HG02943 (cell line): ENCODE results near the gene SPATS2.

Experiments used
- ATAC-seq: cut with Tn5 transposase; IDR thresholded peaks from one replicate; pipeline ENCODE4 v1.9.1; 2021; ENCODE audit warnings: mild to moderate bottlenecking, low read depth, moderate library complexity; ENCODE audit not compliant: unreplicated experiment

SPATS2 gene

DNA sequence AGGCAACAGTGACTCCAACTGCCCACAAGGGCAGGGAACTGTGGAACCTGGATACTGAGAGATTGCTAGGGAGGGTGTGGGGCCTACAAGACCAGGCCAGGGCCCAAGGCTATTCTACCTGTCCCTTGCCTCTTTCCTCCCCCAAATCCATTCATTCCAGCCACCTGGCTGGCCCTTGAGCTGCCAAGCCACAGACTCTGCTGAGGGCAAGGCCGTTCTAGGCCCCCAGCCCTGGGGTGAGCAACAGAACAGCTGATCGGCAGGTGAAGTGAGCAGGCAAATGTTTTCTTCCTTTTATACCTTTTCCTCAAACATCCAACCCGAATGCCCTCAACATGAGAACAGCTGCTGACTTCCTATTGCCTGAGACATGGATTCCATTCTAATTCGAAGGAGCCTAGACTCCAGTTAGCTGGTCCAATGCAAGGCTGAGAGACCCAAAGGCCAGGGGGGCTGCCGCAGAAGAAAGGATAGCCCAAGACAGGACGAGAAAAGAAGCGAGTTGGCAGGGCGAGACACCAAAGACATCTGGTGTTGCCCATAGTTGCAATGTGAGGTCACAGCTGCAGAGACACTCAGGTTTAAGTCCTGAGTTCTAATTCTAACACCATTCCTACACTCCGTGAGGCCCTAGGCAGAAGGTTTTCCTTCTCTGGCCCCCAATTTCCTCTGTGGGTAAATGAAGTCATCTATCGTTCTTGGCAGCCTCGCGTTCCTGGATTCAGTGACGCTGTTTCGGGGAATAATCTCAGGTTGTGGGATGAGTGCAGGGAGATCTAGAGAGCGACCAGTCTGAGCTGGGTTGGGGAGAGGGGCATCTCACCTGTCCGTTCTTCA is 31.9 kb upstream of the SPATS2 start:
- ATAC-seq = no peak

GRCh38 chr12:49335955-49336644 is 31.2 kb upstream of the SPATS2 start:
- no peak for ATAC-seq

DNA sequence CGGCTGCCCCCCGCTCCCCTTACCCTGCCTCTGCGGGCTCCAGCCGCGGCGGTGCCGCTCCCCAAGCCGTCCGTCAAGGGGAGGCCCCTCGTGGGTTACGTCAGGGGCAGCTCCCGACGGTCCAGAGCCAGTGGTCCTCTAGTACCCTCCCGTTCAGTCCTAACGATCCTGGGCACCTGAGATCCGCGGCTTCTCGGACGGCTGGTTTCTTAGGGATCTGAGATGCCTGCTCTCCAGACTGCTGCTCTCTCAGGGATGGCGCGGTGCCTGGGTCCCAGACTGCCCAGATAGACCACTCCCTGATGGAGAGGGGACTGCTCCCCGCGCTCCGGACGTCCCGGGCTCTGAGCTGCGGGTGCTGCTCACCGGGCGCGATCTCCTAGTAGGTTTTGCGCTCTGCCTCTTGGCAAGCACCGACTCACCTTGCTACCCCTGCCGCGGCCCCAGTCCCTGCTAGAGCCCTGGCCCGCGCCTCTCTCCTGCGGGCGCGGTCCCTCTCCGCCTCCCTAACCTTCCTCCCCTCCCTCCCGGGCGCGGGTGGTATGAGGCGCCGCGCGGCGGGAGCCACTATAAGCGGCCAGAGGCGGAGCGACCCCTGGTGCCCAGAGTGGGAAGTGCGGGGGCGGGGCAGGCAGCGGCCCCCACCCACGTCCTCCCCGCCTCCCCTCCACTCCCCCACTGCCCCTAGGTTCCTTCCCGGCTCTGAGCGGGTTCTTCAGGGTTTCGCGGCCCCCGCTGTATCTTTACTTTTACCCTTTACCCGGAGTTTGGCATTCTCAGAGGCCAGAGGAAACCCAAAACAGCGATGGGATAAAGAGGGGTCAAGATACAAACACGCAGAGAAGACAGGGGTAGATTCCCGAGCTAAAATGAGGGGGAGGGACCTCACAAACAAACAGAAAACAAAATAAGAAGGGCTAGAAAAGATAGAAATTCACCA is 30.3 kb upstream of the SPATS2 start, which contains the start of gene C1QL4:
Gene C1QL4, minus strand, starts transcription at position 544 of the 940 bp plus-strand sequence. CDS start 711 bp downstream, outside the sequence.
- no peak for ATAC-seq

DNA sequence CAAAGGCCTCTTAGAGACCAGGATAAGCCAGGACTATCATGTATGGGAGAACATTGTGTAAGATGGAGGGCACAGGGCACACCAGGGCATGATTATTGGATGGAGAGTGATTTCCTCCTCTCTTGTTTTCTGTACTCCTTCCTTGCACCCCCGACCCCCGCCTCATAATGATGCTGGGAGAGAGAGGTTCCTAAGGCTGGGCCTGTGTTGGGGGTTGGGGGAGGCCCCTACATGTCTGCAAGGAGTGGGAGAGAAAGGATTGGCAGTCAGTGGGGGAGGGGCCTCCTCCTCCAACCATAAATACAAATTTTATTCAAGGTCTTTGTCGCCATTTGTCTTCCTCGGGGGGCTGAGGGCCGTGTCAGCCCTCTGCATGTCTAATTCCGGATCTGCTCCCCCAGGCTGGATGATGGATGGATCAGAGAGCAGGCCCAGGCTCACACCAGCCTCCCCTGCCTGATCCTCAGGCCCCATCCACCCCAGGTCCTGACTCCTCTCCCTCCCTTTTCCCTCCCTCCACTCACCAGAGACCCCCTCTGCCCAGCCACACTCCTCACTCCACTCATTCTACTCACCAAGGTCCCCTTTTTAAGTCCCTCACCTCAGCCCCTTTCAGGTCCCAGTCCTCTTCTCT is 28.3 kb upstream of the SPATS2 start:
- ATAC-seq = no peak

DNA sequence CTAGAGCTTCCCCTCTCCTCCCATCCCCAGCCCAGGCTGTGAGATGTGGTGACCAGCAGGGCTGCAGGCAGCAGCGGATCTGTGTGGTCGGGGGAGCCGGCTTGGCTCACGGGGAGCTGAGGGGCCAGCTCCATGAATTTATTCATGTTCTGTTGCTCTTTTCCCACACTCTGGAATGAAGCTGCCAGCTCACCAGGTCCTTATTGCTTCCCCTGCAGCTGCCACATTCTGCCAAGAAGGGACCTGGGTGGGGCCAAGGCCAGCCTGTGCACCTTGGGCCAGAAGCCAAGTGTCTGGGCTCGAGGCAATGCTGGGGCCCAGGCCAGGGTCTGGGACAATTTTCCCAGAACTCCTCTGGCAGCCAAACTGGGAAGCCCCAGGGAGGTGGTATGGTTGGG is 27.8 kb upstream of the SPATS2 start:
- no peak for ATAC-seq

DNA sequence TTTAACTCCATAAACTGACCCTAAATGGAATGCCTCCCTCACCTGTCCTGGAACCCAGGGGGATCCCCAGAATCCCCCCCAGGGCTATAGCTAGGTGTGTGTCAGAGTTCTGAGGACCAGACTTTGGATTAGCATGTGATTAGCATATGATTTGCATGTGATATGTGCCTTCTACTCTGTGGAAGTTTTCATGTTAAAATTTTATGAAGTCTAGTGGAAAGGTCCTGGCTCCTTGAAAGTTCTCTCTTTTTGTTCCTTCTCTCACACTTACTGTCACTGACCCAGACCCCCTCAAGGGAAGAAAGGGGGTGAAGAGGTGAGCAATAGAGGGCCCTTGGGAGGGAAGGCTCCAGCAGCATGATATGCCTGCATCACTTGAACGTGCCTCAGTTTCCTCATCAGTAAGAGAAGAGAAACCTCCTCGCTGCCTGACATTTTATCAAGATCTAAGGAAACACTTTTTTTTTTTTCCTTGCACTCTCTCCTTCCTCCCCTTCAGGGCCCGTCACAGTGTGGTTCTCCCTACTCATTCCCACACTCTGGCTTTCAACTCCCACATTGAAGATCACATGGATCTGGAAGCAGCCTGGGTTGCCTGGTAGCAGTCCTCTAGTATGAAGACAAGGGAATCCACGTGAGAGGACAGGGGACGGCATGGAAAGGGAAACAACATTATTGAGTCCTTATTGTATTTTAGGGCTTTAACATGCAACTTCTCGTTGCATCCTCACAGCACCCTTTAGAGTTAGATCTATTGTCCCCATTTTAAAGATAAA is 27.0 kb upstream of the SPATS2 start:
- no peak for ATAC-seq

DNA sequence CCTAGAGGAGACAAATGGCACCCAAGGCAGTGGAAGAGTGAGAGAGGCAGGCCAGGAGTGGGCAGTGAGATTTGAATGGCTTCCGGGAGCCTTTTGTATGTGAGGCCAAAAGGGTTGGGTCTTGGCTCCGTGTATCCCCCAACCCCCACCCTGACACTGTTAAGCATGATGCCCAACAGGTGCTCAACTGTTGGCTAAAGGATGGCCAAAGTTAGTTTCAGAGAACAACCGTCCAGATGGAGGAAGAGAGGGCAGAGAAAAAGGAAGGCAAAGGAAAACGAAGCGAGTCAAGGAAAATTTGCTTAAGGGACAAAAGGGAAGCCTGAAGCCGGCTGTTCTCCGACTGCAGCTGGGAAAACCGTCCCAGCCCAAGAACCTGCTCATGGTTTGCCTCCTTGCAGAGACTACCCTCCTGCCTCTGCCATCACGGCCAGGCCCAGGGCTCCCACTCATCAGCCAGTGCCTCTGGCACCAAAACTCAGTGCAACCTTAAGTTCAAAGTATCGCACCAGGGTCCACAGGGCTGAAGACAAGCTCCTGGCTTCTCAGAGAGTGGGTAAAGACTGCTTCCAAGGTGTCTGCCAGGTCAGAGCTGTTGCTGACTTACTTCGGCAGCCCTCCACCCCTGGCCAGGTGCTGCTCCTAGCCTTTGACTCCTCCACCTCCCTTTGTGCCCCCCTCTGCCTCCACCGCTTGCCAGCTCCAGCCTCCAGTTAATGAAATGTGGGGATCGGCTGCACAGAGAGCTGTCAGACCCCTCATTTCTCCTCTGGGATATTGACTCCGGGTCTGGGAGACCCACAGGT is 26.1 kb upstream of the SPATS2 start:
- ATAC-seq = no peak

DNA sequence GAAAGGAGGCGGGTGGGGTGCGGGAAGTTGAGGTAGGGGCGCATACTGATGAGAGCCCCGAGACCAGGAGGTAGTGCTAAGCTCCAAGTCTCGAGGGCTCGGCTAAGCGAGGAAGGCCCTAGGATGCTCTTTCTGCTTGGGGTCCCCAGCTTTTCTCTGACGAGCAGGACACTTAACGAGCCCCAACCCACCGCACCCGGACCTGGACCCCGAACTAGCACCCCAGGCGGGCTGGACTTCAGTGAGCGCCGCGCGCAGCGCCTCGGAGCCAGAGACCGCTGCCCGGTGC is 25.5 kb upstream of the SPATS2 start:
- ATAC-seq = no peak

DNA sequence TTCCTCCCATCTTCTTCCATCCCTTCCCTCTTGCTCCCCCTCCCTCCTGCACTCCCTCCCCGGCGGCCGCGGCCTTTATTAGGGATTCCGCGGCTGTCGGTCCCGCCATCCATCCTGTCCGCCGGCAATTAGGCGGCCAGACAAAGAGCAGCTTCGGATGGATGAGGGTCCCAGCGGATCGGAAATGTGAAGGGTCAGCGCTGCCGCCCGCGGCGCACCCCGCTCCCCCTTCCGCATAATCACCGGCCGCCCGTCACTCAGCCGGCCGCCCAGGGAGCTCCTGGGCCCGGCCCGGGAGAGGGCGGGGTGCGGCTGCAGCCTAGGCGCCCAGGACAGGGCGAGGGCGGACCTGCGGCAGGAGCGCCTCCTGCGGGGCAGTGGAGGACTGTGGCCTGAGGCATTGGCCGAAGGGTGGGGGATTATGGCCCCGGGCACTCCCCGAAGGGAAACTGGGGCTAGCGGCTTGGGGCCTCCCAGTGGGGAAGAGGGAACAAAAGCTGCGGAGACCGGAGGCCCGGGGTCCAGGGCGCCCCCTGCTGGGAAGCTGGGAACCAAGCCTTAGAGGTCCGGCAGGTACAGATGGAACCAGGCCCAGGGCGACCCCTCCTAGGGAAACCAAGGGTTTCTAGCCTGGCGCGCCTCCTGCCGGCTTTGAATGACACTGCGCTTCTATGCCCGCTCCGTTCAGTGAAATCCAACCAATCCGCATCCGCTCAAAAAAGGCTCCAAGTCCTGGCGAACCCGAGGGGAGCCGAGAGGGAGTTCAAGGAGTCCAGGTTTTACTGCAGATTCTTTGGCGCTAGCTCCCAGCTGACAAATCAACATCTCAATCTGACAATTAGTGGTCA is 25.0 kb upstream of the SPATS2 start:
- no peak for ATAC-seq

GRCh38 chr12:49342914-49343731 is 24.1 kb upstream of the SPATS2 start:
- ATAC-seq = no peak

- no peak for ATAC-seq
Observed at GRCh38 chr12:49344486-49345050, 22.7 kb upstream of the SPATS2 start.

DNA sequence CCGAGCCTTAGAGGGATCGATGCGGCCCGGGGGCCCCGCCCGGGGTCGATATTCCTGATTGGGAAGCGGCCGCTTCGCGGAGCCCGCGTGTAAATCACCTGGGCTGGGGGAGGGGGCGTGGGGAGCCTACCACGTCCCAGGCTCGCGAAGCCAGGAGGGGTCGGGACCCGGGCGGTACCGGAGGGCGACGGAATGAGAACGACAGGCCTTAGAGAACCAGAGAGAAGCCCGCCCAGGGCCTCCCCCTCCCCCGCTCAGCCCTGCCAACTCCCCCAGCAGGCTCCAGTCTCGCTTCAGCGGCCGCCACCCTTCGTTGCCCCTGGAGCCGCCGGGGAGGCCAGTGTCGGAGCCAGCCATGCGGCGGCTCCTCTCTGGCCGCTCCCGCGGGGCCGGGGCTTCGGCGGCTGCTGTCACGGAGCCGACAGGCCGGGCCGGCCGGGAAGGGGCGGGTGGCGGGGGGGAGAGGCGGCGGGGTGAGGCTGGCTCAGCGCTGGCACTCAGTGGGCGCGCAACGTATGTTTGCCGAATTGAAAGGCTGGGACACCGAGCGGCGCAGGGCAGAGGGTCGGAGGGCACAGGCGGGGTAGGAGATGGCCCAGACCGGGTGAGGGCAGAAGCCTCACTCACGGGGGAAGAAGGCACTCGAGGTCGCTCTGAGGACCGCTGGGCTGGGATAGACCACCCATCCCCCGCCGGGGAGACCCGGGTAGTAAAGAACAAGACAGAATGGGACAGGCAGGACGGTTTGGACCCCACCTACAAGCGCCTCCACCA is 22.0 kb upstream of the SPATS2 start:
- ATAC-seq = no peak

- ATAC-seq = no peak
Observed at GRCh38 chr12:49345825-49346658, 21.2 kb upstream of the SPATS2 start.

DNA sequence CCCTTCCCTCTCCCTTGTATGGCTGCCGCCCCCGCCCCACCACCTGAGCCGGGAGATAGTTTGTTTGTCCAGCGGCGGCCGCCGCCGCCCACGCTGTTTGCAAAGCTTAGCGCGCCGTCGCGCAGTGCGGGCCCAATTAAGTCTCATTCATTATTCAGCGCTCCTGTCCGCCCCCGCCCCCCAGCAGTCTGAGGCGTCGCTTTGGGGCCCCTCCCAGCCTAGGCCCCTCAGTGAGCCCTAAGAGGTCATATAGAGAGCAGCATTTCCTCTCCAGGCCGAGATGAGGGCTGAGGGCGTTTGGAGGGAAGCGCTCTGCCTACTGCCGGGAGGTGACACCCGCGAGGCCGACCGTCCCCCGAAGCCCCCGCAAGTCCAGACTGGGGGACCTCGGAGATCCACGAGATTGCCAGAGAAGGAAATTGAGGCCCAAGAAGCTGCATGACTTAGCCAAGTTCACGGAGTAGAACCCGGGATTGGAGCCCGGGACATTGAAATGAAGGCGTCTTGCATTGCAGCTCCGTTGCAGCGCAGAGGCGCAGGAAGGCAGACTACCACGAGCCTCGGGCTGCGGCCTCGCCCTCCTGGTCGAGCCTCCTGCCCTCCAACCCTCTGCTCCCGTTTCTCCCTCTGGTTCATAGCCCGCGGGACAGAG is 20.5 kb upstream of the SPATS2 start, which contains the start of gene DNAJC22:
Gene DNAJC22, plus strand, starts transcription at position 230 of the 652 bp plus-strand sequence. CDS start 1,985 bp downstream, outside the sequence.
- no peak for ATAC-seq
